ENCODE data around the gene FREM1. TPM values are rescaled to one million over a fixed set of nuclear protein-coding genes. Genes with fewer than 3 reads are reported as not detected.
A peak's percentile ranks its signal among the peaks of the same experiment; 100 is the strongest.

FREM1 gene
- polyA plus RNA-seq, 10 donors: 20.0 to 50.5 (median 25.3) TPM

DNA sequence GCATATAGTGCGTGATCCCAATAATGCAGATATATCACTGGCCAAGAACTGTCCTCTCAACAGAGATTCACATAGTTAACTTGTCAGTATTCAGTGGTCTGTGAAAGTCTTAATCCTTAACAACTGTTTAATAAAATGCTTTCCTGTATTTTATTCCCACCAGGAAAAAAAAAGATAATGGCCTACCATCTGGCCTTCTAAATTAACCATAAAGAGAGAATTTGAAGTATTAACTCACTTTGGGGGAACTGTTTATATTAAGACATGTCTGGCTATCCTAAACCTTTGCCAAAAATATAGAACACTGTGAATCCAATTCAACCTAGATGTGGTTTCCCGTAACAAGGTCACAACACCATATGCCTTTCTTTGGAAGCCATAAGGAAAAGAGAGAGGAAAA is 818 bp upstream of the FREM1 start:
- no peak for DNase-seq

DNA sequence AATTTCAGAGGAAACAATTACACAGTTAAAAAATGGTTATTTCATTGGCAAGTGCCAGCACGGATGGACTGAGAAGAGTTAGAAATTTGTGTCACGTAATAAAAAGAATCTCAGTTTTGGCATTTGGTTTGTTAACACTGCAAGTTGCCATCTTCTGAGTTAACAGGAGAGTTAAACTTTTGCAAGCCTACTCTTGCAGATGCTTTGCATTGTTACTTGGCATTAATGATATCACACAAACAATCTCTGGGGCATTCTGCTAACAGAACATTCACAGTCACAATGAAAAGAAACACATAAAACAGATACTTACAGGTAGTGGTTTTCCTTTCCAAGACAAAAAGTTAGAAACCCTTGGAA is 647 bp downstream of the FREM1 start:
- no peak for DNase-seq

DNA sequence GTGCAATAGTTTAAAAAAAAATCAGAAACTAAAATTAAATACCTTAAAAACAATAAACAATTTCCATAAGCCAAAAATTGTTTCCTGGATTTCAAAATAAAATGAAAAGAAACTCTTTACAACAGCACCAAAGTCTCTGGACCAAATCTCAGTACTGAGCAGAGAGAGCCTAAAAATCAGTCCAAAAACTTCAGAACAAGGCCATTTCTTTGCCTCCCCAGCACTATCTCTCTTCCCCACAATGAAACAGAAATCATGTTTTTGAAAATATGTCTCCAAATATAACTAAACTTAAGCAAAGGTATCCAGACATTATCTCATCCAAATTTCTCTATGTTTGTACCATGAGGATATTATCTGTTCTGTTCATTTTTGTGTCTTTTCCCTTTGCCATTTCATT is 1.0 kb downstream of the FREM1 start:
- DNase-seq: no peak

DNA sequence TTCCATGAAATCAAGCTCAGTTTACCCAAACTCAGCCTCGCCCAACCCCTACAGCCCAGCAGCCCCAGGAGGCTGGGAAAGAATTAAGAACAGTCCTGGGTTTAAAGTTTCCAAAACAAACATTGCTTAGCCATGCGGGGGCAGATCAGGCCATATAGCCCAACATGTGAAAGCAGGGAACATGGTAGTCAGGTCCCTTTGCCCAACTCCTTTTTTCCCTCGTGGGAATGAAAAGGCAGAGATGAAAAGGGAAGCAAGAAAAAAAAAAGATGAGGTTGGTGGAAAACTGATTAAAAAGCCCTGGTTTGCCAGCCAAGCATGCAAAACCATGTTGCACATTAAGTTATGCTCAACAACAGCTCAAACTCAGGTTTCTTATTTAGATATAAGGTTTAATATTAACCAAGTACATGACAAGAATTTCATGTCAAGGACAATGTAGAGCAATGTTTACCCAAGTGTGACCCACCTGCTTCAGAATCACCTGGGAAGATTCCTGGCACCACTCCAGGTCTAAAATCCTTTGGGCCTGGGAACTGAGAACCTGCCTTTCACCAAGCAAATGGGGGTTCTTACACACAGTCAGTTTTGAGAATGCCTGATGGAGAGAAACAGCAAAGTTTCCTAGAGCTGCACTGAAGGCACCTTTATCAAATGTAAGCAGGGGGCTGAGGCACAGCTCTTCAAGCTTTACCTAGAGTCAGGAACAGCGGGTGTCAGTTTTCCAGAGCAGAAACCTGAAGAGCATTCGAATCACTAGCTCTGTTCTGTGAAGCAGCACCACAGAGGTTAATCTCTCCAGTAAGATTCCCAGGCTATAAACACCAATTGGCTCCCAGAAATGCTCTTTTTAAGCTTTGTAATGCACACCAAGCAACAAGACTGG is 1.7 kb downstream of the FREM1 start:
- peak in 1 of 3 donors; percentile 60 for DNase-seq

DNA sequence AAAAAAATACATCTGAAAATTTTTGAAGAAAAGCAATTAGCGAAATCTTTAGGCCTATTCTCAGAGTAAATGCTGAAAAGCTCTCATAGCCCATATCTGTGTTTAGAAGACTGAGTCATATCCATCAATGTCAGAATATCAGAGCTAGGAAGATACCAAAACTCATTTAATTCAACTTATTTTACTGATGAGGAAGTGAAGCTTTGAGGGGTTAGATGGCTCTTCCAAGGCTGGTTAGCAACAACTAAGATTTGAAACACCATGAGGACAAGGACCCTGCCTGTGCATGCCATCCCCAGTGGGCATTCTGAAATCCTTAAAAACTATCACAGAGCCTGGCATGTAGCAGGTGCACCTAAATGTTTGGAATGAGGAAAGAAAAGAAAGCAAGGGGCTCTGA is 2.5 kb downstream of the FREM1 start:
- no peak for DNase-seq

DNA sequence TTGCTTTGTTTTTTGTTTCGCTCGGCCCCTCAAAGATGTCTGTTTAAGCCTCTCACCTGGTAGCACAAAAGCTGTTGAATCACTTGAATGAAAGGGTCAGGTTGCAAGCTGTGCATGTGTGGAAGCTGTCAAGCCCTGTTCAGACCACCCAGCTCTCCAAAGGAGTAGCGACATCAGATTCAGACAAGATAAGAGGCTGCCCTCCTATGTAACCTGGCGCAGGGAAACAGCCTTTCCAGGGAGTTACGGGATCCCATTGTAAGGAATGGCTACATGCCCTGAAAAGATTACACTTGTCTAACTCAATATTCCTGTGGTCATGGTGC is 2.9 kb downstream of the FREM1 start:
- peak in 1 of 3 donors; percentile 29 for DNase-seq

DNA sequence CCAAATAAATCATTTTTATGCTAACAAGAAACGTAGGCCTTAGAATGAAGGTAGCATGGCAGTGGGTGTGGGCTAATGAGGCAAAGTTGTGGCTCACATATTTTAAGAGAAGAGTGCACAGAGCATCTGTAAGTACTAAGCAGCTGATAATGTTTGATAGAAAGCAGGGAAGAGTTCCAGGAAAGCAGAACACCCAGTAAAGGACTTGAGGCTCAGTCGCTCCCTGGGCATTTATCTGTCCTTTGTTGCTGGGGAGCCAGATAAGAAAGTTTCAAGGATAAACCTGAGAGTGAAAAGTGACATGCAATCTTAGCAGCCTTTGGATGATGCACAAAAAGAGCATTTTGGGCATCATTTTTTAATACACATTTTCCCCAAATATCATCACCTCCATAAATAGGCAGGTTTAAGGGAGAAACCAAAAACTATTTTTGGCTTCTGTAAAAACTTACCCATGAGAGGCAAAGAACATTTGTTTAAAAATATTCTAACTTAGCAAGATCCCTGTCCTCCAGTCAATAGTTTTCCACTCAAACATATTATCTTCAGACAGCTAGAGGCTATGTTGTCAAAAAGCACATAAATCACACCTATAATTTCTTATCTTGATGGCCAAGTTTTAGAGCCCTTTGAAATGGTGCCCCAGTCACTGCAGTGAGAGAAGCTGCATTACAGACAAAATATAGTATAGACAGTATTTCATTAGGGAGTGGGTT is 3.4 kb downstream of the FREM1 start:
- DNase-seq: peak in 1 of 3 donors; percentile 53

DNA sequence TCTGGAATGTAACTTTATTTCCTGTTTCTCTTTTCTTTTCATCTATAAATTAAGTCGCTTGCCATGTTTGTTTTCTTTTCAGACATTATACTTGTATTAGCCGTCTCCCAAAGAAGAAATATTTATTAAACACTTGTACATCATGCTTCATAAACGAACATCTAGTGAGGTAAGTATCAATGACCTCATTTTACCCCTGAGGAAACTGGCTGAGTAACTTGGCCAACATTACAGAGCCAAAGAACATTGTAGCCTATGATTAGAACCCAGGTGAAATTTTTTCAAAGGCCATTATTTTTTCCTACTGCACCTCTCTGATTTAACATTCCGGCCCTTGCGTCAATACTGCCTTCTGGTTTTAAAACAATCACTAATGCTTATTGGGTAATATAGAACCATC is 4.2 kb downstream of the FREM1 start:
- peak in 1 of 3 donors; percentile 53 for DNase-seq

DNA sequence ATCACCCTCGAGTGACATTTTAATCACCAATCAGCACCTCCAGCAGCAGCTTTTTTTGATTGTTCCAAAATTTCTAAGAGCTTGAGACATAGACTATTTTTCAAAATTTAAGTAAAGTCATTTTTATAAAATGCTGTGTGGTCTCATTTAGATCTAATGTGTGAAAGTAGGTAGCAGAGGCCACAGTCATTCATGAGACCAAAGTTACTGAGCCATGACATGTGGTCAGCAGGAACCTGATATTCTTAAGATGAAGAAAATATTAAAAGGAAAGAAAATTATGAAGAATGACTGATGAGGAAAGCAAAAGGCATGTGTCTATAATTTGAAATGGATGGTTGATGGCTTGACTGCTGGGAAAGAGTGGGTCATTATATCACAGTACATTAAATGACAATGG is 7.2 kb downstream of the FREM1 start:
- no peak for DNase-seq

DNA sequence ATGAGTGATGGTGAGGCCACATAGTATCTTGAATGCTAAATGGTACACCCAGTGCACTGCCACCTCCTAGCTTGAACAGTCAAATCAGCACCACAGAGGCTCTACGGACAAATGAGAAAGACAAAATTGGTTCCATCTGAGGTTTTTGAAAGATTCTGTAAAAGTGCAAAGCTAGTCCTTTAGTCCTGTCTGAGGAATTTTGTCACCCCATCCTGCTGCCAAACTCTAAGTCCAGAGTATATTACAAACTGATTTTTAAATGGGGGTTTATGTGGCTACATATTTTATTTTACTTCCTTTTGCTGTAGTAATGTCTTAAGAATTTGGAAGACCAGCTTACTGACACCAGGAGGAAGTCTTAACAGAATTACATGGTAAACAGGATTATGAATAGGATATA is 7.7 kb downstream of the FREM1 start:
- DNase-seq: peak in 1 of 3 donors; percentile 10

DNA sequence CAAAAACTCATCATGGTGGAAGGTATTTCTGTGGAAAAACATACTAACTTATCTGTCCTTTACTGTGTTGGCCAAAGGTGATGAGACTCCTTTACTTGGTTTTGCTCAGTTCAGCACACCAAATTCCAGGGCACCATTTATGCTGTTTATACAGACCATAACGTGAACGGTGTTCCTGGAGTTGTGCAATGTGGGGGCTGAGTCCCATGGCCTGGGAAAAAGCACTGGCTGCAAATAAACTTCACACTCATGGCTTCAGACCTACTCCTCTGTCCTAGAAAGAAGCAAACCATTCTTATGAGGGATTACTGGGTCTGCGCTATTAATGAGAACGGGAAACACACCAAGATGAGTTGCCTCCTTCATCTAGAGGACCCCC is 10.4 kb downstream of the FREM1 start:
- DNase-seq: no peak

DNA sequence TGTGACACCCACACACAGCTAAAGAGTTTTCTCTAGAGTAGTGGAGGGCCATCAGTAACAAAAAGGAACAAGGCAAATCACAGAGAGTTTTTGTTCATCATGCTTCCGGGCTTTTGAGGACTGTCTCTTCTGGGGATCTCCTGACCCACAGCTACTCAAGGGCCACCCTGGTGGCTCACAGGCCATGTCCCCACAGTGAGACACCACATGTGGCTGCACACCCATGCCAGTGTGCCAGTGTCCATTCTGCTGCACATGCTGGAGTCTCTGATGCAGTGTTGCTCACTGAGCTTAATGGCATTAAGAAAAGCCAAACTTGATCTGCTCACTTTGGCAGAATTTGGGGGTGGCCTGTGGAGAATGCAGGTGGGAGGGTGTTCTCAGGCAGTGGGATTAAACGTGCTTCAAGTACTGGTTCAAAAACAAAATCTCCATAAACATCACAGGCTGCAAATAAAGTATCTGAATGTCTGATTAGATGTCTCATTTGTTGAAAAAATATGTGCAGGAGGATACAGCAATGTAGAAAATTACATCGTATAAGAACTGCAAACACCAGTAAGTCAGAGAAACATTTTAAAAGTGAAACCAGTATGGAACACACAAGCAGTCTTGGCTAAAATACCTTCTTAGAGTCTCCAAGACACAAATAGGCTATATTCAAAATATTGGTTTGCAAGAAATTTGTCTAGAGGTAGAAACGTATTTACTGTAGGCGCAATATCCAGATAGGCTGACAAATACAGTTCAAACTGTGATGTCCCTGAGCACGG is 11.0 kb downstream of the FREM1 start:
- no peak for DNase-seq

DNA sequence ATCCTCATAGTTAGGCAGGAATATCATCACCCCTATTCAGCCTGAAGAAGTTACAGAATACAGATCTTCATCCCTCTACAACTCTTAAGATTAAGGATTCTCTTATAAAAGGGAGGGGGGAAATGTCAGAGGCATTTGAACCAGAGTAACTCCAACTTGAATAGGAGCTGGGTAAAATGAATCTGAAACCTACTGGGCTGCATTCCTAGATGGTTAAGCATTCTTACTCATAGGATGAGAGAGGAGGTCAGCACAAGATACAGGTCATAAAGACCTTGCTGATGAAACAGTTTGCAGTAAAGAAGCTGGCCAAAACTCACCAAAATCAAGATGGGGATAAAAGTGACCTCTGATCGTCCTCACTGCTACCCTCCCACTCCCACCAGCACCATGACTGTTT is 14.4 kb downstream of the FREM1 start:
- DNase-seq: no peak

DNA sequence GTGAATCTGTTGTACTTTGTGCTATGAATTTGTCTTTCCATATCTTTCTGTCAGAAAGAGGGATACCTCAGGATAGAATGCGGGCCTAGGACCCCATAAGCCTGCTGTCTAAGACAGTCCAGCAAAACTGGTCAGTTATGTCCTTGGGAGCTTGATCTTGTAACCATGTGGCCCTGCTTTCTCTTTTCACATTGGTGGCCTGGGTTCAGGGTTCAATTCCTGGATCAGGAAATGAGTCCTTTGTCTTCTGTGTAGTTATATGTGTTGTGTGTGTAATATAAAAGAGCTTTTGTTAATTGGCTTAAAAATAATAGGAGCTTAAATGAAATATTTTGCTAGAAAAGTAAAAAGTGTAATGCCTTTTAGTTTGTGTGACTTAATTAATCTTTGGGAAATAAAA is 16.9 kb downstream of the FREM1 start:
- no peak for DNase-seq

DNA sequence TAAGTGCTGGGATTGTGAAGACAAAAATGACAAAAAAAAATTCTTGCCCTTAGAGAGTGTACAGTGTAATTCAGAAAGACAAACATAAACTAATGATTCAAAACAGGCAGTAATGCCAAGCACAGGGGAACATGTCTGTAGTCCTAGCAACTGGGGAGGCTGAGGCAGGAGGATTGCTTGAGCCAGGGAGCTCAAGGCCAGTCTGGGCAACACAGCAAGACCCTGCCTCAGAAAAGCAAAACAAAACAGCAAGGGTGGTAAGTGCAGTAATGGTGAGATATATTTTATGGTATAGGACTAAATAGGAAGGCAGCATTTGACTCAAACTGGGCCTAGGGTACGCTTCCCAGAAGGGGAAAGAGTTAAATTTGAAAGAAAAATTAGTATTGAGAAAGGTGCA is 18.9 kb downstream of the FREM1 start:
- DNase-seq: no peak

DNA sequence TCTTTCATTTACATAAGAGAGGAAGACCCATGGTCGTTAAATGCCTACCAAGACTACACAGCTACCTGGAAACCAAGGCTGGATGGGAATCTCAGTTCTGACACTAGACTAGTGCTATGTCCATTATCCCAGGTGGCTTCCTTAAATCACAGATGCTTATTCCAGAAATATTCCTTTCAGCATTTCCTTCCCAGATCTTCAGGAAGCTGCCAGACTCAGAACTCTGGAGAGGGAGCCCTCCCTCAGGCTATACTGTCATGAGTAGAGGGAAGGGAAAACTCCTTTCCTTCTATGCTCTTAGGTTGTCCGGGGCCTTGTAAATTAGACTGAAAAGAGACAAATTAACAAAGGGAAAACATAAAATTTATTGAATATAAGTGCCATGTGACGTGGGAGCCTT is 20.8 kb downstream of the FREM1 start:
- peak in 1 of 3 donors; percentile 54 for DNase-seq

DNA sequence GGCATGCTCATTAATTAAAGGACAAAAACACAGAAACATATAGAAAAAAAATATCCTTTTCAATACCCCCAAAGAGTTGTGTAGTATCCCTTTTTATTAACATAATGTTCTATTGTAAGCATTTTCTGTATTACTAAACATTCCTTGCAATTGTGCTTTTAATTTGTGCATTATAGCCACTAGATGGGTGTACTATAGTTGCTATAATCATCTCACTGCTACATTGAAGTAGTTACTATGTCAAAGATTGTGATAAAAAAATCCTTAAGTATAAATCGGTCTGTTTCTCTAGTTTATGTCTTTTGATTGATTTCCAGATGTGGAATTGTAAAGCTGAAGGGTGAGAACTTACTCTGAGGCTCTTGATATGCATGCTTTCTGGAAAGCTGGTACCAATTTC is 21.4 kb downstream of the FREM1 start:
- peak in 1 of 3 donors; percentile 48 for DNase-seq

DNA sequence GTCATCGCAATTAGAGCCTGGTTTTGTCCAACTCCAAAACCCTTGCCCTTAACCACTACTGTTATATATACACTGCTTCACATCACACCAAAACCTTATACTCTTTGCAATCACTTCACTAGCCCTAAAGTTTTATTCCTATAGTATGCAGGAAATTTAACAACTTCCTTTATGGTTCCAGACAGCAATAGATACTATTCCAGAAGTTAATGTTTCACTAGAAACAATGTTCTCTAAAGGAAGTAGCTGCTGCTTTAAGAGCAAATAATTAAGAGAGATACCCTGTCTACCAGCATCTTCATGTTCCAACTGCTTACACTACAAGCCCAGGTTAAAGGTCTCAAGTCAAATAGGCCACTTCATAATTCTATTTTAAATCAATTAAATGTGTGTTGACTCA is 22.0 kb downstream of the FREM1 start:
- DNase-seq: no peak

DNA sequence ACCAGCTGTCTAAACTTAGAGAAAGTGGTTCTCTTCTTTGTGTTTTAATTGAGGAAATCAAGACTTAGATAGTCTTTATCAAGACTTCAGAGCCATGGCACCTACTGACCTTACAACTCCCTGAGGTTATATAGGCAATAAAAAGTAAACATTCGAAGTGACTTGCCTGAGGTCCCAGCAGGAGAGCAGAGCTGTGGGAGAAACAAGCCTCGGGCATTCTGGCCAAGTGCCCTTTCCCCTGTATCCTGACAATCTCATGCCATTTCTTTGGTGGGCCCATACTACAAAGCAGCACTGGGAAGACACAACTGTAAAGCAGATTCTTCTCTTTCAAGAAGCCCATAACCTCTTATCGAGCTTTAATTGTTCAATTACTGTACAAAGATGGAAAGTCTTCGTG is 23.1 kb downstream of the FREM1 start:
- DNase-seq: peak in 1 of 3 donors; percentile 18

DNA sequence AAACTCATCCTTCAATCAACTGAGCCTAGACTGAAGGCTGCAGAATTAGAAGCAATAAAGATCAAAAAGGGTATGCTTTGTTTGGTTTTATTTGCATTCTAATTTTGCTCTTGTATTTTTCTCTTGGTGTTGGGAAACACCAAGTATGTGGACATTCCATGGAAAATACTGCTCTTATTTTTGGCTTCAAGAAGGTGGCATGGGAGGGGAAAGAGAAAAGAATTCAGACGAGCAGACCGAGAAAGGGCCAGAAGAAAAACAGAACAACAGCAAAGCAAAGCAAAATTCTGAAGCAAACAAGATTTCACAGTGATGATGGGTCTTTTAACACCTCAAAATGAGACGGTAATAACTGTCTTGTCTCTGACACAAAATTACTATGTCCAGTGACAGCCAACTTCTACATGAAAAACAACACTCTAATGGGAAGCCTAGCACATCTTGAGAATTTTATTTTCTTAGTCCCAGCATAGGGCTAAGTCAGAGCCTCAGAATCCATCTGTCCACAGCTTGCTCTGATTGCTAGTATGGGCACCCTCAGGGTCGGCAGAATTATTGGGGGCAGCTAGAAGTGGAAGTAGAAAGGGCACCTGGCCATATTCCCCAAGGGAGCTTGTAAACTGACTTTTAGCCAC is 26.8 kb downstream of the FREM1 start:
- peak in 1 of 3 donors; percentile 54 for DNase-seq

DNA sequence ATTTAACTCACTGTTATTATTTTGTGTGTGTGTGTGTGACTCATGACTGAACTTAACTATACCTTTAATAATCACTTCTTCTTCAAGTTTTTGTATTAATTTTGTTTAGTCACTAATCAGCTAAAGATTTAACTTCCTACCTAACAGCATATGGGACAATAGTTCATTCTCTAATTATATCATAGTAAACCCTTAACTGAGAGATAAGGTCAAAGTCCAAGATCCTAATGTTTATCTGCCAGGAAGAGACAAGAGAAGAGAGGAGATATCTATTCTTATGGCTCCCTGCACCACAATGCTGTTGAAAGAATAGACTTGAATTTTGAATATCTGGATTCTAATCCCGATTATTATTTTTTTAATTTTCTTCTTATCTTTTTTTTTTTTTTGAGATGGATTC is 28.1 kb downstream of the FREM1 start:
- DNase-seq: no peak

DNA sequence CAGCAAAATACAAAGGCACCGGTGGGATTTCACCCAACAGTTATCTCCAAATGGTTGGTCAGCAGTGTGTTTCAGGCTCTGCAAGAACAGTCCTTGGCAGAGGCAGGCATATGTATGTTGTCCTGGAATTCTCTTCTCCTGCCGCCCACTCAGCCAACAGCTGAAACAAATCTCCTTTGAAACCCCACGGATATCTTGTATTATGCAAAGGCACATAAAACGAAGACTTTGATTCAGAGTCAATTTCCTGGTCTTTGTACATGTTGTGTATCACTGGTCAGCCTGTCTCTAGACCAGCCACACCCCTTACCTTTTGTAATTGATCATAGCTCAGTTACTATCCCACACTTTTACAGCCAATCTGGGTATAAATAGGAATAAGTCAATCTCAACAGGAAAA is 29.2 kb downstream of the FREM1 start:
- DNase-seq: peak in 1 of 3 donors; percentile 40
